AG09319 (cell line): ENCODE measurements around the gene LAIR1.
"Not testable (repeated sequence)": the region's sequence is repeated elsewhere in the genome, so short reads cannot be mapped to it uniquely, and the experiment has no call there.

ENCODE experiments used
- DNase-seq: peaks from one replicate; pipeline ENCODE4 v3.0.0-alpha.2; 2010; ENCODE audit warnings: low read depth; ENCODE audit errors: extremely low read depth
- TF ChIP-seq, protein P1 (sequence below): IDR thresholded peaks from 2 replicates; pipeline ENCODE4 v1.5.1; 2011; ENCODE audit warnings: low read depth, mild to moderate bottlenecking, inconsistent platforms, low read length, moderate library complexity

Gene LAIR1

DNA sequence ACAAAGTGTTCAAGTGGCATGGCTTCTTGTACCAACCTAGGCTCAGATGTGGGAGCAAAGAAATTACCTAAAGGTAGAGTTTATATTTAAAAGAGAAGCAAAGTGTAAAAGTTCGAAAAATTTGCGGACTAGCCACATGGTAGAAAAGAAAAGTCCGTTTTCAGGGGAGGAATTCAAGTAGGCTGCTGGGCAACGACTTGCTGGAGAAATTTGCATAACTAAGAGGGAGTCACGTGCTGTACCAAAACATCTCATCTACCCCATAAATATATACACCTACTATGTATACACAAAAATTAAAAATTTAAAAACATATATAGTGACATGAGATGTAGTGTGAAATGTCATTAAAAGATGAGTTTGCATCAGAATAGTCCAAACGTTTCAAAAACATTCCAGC lies 2.1 kb upstream of the LAIR1 start:
- TF ChIP-seq, protein P1, sequence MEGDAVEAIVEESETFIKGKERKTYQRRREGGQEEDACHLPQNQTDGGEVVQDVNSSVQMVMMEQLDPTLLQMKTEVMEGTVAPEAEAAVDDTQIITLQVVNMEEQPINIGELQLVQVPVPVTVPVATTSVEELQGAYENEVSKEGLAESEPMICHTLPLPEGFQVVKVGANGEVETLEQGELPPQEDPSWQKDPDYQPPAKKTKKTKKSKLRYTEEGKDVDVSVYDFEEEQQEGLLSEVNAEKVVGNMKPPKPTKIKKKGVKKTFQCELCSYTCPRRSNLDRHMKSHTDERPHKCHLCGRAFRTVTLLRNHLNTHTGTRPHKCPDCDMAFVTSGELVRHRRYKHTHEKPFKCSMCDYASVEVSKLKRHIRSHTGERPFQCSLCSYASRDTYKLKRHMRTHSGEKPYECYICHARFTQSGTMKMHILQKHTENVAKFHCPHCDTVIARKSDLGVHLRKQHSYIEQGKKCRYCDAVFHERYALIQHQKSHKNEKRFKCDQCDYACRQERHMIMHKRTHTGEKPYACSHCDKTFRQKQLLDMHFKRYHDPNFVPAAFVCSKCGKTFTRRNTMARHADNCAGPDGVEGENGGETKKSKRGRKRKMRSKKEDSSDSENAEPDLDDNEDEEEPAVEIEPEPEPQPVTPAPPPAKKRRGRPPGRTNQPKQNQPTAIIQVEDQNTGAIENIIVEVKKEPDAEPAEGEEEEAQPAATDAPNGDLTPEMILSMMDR = no peak

DNA sequence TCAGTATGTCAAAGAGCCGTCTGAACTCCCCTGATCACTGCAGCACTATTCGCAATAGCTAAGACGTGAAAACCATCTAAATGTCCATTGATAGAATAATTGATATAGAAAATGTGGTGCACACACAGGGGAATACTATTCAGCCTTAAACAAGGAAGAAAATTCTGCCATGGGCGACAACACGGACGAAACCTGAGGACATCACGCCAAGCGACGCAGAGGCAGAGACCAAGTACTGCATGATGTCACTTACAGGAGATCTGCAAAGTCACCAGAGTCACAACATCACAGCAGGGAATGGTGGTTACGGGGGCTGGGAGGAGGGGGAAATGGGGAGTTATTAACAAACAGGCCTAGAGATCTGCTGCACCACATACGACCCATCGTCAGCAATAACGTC lies 1.1 kb upstream of the LAIR1 start:
- DNase-seq = not testable (repeated sequence)

More for the DNA sequence above, 2.1 kb upstream of the LAIR1 start:
- DNase-seq = no peak

DNA sequence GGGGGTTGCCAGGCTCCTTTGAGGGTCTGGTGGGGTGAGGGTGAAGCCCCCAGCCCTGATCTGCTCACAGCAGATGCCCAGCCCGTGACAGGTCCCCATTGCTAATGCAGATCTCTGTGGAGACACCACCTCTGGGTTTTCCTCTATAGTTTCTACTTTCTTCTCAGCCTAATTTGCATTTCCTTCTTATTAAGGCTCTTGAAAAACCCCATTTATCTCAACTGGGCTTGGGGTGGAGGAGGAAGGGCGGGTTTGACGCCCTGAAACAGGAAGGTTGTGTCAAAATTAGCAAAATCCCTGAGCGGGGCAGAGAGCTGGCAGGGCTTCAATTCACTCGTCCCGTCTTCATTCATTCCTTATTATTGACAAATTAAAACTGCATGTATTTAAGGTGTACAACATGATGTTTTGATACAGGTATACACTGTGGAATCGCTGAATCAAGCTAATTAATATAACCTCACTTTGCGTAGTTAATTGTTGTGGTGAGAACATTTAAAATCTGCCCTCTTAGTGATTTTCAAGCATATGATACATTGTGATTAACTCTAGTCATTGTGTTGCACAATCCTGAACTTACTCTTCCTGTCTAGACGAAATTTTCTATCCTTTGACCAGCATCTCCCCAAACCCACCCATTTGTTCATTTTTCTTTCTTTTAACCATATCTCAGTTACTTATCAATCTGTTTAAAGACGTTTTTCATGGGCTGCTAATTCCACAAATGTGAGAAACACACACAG lies 2.9 kb downstream of the LAIR1 start:
- DNase-seq = not testable (repeated sequence)

DNA sequence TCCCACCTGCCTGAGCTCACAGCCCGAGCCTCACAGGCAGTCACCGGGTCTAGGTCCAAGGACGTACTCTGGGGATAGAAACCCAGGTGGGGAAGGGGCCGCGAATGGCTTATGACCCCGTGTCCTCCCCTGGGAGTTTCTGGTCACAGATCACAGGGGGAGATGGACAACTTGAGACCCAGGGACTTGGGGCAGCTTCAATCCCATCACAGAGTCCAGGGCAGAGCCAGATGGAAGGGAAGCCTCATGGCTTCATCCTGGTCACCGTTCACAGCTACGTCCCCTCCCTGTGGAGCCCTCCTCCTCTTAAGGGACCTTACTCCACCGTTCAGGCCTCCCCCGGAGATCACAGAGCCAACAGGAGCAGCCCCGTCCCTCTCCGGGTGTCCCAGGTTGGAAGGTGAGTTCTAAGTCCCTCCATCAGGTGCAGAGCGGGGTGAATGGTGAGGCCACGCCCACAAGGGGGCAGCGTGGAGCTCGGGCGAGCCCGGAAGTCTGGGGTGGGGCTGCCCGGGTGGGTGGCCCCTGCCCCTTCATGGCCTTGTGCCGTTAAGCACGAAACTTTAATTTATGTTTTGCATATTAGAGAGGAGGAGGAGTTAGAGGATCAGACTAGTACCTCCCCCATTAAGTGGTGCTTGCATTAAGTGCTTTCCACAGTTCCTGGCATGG lies 5.4 kb downstream of the LAIR1 start:
- DNase-seq = not testable (repeated sequence)

DNA sequence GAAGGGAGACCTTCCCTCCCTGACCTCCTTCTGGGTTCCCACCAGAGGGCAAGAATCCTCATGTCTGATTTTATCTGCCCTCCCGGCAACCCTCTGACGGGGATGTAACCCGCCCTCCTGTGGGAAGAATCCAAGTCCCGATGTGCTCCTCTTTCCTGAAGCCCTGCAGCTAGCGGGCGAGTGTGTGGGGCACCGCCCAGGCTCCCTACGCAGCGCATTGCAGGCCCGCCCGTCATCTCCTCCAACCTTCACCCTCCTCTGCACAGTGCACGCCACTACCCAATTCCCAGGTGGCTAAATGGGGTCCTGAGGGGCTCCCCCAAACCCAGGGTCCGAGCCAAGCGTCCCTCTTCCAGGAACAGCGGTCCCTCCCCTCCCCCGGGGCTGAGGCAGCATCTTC lies 7.3 kb downstream of the LAIR1 start:
- TF ChIP-seq, protein P1 = no peak
- DNase-seq = no peak

DNA sequence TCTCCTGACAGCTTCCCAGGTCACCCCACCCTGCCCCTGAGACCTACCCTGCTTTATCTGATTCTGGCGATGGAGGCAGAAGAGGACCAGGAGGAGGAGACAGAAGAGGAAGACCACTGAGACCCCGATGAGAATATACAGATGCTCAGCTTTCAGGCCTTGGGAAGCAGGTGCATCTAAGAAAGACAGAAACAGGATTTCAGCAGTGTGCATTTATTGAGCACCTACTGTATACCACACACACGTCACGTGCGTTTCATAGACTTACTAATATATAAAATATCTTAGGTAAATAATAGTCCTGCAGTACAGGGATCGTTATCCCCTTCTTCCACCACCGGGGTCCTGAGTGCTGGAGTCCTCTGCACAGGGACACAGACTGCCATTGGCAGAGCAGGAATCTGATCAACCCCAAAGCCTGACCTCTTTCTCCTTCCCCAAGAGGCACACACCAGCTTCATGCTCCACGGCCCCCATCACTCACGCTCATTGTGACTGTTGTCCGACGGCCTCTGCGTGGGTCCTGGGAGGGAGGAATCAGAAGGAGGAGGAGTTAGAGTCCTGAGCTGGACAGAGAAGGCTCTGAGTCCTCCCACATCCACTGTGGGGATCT lies 8.2 kb downstream of the LAIR1 start:
- no peak for DNase-seq

DNA sequence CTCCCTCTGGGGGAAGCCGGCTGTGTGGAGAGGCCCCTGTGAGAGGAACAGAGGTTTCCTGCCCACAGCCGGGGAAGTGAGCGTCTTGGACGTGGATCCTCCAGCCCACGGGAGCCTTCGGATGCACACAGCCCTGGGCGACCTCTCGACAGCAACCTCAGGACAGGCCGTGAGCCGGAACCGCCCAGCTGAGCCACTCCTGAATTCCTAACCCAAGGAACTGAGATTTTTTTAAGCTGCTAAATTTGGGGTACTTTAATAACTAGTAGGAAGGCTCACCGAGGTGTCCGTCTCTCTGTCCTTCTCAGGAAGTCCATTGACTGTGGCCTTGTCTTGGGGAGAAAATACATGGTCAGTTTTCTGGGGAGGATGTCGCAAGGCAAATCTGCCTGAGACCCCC lies 9.1 kb downstream of the LAIR1 start:
- no peak for DNase-seq
- TF ChIP-seq, protein P1 = no peak

More for the DNA sequence above, 8.2 kb downstream of the LAIR1 start:
- TF ChIP-seq, protein P1 = no peak

DNA sequence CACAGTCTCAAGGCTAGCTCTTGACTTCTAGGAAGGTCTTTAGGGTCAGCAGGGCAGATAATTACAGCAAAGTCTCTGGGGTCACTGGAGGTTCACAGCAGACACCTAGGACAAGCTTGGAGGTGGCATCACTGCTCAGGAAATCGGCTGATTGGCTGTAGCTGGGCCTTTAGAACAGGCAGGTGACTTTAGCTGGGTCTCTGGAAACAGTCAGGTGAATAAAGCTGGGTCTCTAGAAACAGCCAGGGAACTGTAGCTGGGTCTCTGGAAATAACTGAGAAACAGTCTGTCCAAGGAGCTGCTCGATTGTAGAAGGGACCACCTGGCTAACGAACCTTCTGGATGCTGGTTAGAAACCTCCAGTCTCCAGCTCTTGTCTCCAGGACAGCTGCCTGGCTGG lies 10.0 kb downstream of the LAIR1 start:
- no peak for DNase-seq
- TF ChIP-seq, protein P1 = no peak
